Endothelial cell of umbilical vein (primary cell): ENCODE results near the gene RAMAC. TPM values are rescaled to one million over a fixed set of nuclear protein-coding genes. Genes with fewer than 3 reads are reported as not detected.

Experiments
- BruUV-seq: library from RNA; stranded (reverse); fragments of 400-500 nt; replicated peaks from 2 replicates; lab custom pipeline; 2021; lab: Mats Ljungman, UMichigan
- CTCF ChIA-PET: fragments of 300-600, 350-600 bp; sonication (Branson Sonifier 250); formaldehyde crosslinking; loops from one replicate; lab custom pipeline; 2021; ENCODE audit warnings: antibody characterized with exemption, inconsistent platforms; lab: Charles Lee
- POLR2A ChIA-PET: fragments of 300-600, 350-600 bp; sonication (Branson Sonifier 250); formaldehyde crosslinking; loops from one replicate; lab custom pipeline; 2021; ENCODE audit warnings: antibody characterized with exemption, inconsistent platforms; lab: Charles Lee
- DNase-seq: peaks from one replicate; pipeline ENCODE4 v3.0.0-alpha.2; 2011; ENCODE audit warnings: low read depth, low spot score
- FAIRE-seq: peaks from 2 replicates; lab custom pipeline; 2011; peaks lifted over from hg19 to GRCh38; lab: Jason Lieb, UNC
- H2AFZ ChIP-seq: 2 replicates; pipeline ENCODE4 v1.6.0; 2012; ENCODE audit warnings: low read depth, low read length, control low read depth, inconsistent platforms
- H3K27ac ChIP-seq: 2 replicates; pipeline ENCODE4 v1.5.1; 2011; ENCODE audit warnings: low read depth, mild to moderate bottlenecking, control low read depth, low read length, moderate library complexity; ENCODE audit not compliant: insufficient read depth
- H3K27me3 ChIP-seq, 2 experiments: 2 replicates each; pipeline versions ENCODE4 v1.6.0 to v1.6.1; 2011; ENCODE audit warnings: low read length in 2 of 2, mixed read lengths in 1 of 2; ENCODE audit not compliant: control insufficient read depth in 2 of 2, insufficient read depth in 2 of 2
- H3K36me3 ChIP-seq, 2 experiments: 2 replicates in 1 of 2; 3 replicates in 1 of 2; pipeline ENCODE4 v1.5.1; 2011; ENCODE audit warnings: low read length in 2 of 2, mild to moderate bottlenecking in 1 of 2, moderate library complexity in 1 of 2; ENCODE audit not compliant: control insufficient read depth in 2 of 2, insufficient read depth in 2 of 2; ENCODE audit errors: extremely low read depth in 1 of 2
- H3K4me1 ChIP-seq: 3 replicates; pipeline ENCODE4 v1.5.1; 2011; ENCODE audit warnings: mild to moderate bottlenecking, low read length; ENCODE audit not compliant: control insufficient read depth, insufficient read depth; ENCODE audit errors: extremely low read depth
- H3K4me2 ChIP-seq: 2 replicates; pipeline ENCODE4 v1.6.1; 2011; ENCODE audit warnings: low read length, control low read depth, mixed read lengths; ENCODE audit not compliant: insufficient read depth
- H3K4me3 ChIP-seq, 3 experiments: fragments of 200-600 bp in 1 of 3; sonication (generic), shearing (Covaris generic) in 1 of 3; replicated peaks in 1 of 3; 2 replicates each; pipeline ENCODE4 v1.5.1; 2011 to 2016; ENCODE audit warnings: control low read depth in 3 of 3, low read length in 3 of 3, mild to moderate bottlenecking in 2 of 3, inconsistent platforms in 1 of 3, low read depth in 1 of 3, moderate library complexity in 1 of 3; ENCODE audit not compliant: insufficient read depth in 1 of 3
- H3K79me2 ChIP-seq: 2 replicates; pipeline ENCODE4 v1.6.0; 2012; ENCODE audit warnings: low read length, inconsistent platforms; ENCODE audit not compliant: control insufficient read depth, insufficient read depth
- H3K9ac ChIP-seq: replicated peaks from 2 replicates; pipeline ENCODE3; 2011; ENCODE audit warnings: low read length, control low read depth; ENCODE audit not compliant: insufficient read depth; ENCODE audit errors: extremely low read depth
- H3K9me1 ChIP-seq: replicated peaks from 3 replicates; pipeline ENCODE4 v1.6.0; 2011; ENCODE audit warnings: mild to moderate bottlenecking, low read length; ENCODE audit not compliant: control insufficient read depth, insufficient read depth; ENCODE audit errors: extremely low read depth
- H3K9me3 ChIP-seq: replicated peaks from 2 replicates; pipeline ENCODE4 v1.5.1; 2012; ENCODE audit warnings: low read length, inconsistent platforms; ENCODE audit not compliant: control insufficient read depth, insufficient read depth
- H4K20me1 ChIP-seq: replicated peaks from 2 replicates; pipeline ENCODE3; 2011; ENCODE audit warnings: mild to moderate bottlenecking, low read length; ENCODE audit not compliant: control insufficient read depth, insufficient read depth; ENCODE audit errors: extremely low read depth
- EZH2 ChIP-seq: IDR thresholded peaks from 2 replicates; pipeline ENCODE4 v1.6.1; 2012; ENCODE audit warnings: borderline replicate concordance, low read depth, mild to moderate bottlenecking, moderate library complexity, low read length, inconsistent platforms; ENCODE audit not compliant: severe bottlenecking
- FOS ChIP-seq: IDR thresholded peaks from 2 replicates; pipeline ENCODE4 v1.6.1; 2011; ENCODE audit warnings: mild to moderate bottlenecking, low read length, moderate library complexity, borderline replicate concordance; ENCODE audit not compliant: insufficient read depth
- GATA2 ChIP-seq: IDR thresholded peaks from 2 replicates; pipeline ENCODE4 v1.7.0; 2011; ENCODE audit warnings: low read depth, mild to moderate bottlenecking, moderate library complexity, mixed read lengths, low read length; ENCODE audit not compliant: insufficient read length, insufficient read depth
- JUN ChIP-seq: IDR thresholded peaks from 2 replicates; pipeline ENCODE4 v1.6.1; 2011; ENCODE audit warnings: borderline replicate concordance, low read depth; ENCODE audit not compliant: insufficient read length, insufficient read depth
- MYC ChIP-seq: IDR thresholded peaks from one replicate; pipeline ENCODE4 v1.6.1; 2011; ENCODE audit warnings: mild to moderate bottlenecking, low read depth, low read length
- POLR2A ChIP-seq: IDR thresholded peaks from 2 replicates; pipeline ENCODE4 v1.6.1; 2012; ENCODE audit warnings: low read depth, mild to moderate bottlenecking, control low read depth, low read length
- POLR2AphosphoS5 ChIP-seq: IDR thresholded peaks from 2 replicates; pipeline ENCODE4 v1.6.1; 2012; ENCODE audit warnings: low read depth, mild to moderate bottlenecking, control low read depth, low read length, moderate library complexity; ENCODE audit not compliant: insufficient read depth
- dilution Hi-C: fragments of 300-500 bp; cut with MboI; formaldehyde crosslinking; loops from one replicate; pipeline ENCODE4 v1.15.0; 2019; ENCODE audit warnings: low sequenced_read_pairs; ENCODE audit not compliant: extremely low pct_ligation_motif_present
- intact Hi-C: fragments of 100-400 bp; cut with micrococcal nuclease; formaldehyde crosslinking; loops from one replicate; pipeline ENCODE4 v1.10.0; 2022
- polyA plus RNA-seq, 4 experiments: library from polyadenylated mRNA; depleted of rRNA in 3 of 4; stranded (reverse) in 3 of 4; unstranded in 1 of 4; fragments of >200 nt; gene quantifications; 2 replicates each; pipeline versions ENCODE4 v1.2.1 to v1.2.3, GENCODE V29; 2011 to 2012; ENCODE audit warnings: missing spikeins in 1 of 4
- total RNA-seq: library from RNA; stranded (reverse); gene quantifications from 2 replicates; pipeline ENCODE4 v1.2.3, GENCODE V29; 2021
- TF ChIP-seq, protein P1 (sequence below): IDR thresholded peaks from 2 replicates; pipeline ENCODE4 v1.6.1; 2011; ENCODE audit not compliant: insufficient read depth, insufficient read length
- TF ChIP-seq, protein P2 (sequence below), 2 donors: IDR thresholded peaks; 1 replicate in 1 of 2; 2 replicates in 1 of 2; pipeline ENCODE4 v1.5.1; 2011; ENCODE audit warnings: low read length in 2 of 2, mild to moderate bottlenecking in 2 of 2, moderate library complexity in 2 of 2, control low read depth in 1 of 2, inconsistent platforms in 1 of 2, low read depth in 1 of 2; ENCODE audit not compliant: insufficient read depth in 1 of 2; ENCODE audit errors: extremely low read depth in 1 of 2

Gene RAMAC
- total and polyA plus RNA-seq, 2 donors (not counting 3 experiments of a cell fraction or from before 2014, with no cell fraction given): 12.5 to 14.1 TPM

DNA sequence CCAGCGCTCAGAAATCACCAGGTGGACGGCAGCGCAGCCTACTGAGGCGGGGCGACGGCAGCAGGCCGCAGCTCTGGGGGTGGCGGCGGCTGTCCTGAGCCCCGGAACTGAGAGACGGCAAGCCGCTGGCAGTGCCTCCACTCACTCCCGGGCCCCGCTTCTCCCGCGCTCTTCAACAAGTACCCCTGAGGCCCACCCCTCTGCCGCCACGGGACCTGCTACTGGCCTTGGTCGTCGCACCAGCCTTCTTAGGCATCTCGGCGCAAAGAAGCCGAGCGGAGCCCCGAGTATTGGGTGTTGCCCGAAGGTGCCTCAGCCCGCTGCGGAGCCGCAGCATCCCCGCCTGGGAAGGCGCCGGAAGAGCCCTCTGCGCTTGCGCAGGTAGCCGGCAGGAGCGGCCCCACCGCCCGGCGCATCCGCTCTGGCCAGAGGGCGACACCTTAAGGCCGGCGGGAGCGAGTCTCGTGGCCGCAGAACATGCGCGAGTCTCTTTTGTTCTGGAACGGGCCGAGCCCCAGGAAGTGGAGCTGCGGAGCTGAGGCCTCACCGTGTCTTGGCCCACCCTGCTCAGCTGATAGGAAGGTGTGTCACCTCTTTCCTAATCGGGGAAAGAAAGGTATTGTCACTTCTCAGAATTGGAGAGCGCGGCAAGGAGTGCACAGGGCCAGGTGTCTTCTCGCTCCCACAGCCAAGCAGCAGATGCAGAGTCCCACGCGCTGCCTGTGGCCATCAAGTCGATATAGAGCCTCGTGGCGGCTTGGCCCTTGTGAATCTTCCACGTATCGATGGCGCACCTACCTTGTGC is 25.5 kb downstream of the RAMAC start, which contains the start of gene C15orf40:
C15orf40 (minus strand) TSS at position 369 of the 805 bp plus-strand sequence; CDS start at position 337, 32 bp downstream.
- Histone ChIP-seq H3K4me2 (peak within 1 kb of the TSS; percentile 87), H3K9me3 (no peaks in the 10 kb centered on the region), H3K36me3 (peaks cover 5 to 6% of the 10 kb centered on the region in 2 experiments), H3K4me3 (peak within 1 kb of the TSS; percentile 74 to 100 (median 87)), H3K27me3 (no peaks in the 10 kb centered on the region), H3K27ac (peak within 1 kb of the TSS; percentile 64), H2AFZ (peak within 1 kb of the TSS; percentile 83), H3K9ac (peak within 1 kb of the TSS; percentile 66), H3K79me2 (peaks cover 11% of the 10 kb centered on the region), H3K4me1 (peaks cover 17% of the 10 kb centered on the region), H4K20me1 (no peaks in the 10 kb centered on the region), H3K9me1 (no peaks in the 10 kb centered on the region)
- DNase-seq (peak; percentile 89), FAIRE-seq (peak; percentile 78)
- CTCF ChIA-PET: interaction anchor here (0.6 to 3.5 kb wide), 40 partner anchors 9 to 481 kb away, joined by 3 to 22 read pairs (median 5); partner anchors contain the start of genes BTBD1, HDGFL3, RAMAC and RPS17
- TF ChIP-seq, protein P1, sequence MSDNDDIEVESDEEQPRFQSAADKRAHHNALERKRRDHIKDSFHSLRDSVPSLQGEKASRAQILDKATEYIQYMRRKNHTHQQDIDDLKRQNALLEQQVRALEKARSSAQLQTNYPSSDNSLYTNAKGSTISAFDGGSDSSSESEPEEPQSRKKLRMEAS: peak; percentile 60
- TF ChIP-seq FOS (no peak), JUN (no peak), POLR2AphosphoS5 (peak; percentile 73), EZH2 (no peak), GATA2 (no peak), POLR2A (peak; percentile 92), MYC (peak; percentile 63)
- TF ChIP-seq, protein P2, sequence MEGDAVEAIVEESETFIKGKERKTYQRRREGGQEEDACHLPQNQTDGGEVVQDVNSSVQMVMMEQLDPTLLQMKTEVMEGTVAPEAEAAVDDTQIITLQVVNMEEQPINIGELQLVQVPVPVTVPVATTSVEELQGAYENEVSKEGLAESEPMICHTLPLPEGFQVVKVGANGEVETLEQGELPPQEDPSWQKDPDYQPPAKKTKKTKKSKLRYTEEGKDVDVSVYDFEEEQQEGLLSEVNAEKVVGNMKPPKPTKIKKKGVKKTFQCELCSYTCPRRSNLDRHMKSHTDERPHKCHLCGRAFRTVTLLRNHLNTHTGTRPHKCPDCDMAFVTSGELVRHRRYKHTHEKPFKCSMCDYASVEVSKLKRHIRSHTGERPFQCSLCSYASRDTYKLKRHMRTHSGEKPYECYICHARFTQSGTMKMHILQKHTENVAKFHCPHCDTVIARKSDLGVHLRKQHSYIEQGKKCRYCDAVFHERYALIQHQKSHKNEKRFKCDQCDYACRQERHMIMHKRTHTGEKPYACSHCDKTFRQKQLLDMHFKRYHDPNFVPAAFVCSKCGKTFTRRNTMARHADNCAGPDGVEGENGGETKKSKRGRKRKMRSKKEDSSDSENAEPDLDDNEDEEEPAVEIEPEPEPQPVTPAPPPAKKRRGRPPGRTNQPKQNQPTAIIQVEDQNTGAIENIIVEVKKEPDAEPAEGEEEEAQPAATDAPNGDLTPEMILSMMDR (IDR thresholded peaks at IDR 0.05; ENCODE audit: extremely low read depth in 1 of 2, insufficient read depth in 1 of 2, low read depth in 1 of 2, low read length in 2 of 2): peak; percentile 57 to 75
- BruUV-seq: TSS peak; percentile 92
- dilution Hi-C loops: no loop called here
- POLR2A ChIA-PET: interaction anchor here (1.0 to 1.1 kb wide), 3 partner anchors 26 to 97 kb away, joined by 3 to 4 read pairs (median 3); partner anchors contain the start of gene RAMAC
- intact Hi-C loops: loop anchor here (1.0 to 10.0 kb wide), 9 partner anchors 56 to 553 kb away; partner anchors contain the start of genes BNC1, BTBD1 and RPS17
